ENCODE measurements around the gene DNAH8. TPM values are rescaled to one million over a fixed set of nuclear protein-coding genes. Genes with fewer than 3 reads are reported as not detected.

The DNAH8 gene
- total RNA-seq, 1 experiment from 2014 or later, result not detected

DNA sequence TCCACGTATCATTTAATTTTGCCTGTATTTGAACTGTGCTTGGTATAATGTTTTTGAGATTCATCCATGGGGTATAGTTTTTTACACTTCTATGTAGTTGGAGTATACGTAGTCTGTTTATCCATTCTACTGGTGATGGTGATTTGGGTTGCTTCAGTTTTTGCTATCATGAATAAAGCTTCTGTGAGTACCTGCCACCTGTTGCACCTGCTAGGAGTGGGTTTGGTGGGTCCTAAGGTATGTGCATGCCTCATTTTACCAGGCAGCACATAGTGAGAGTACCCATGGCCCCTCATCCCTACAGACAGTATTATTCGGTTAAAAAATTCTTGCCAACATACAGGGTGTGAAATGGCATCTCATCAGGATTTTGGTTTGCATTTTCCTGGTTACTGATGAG, 92.9 kb downstream of the DNAH8 start:
- Histone ChIP-seq H3K9me3 (ENCODE audit: control insufficient read depth in 1 of 2, insufficient read depth in 1 of 2, low read depth in 1 of 2, low read length in 2 of 2) (no peaks in the 10 kb centered on the region), H3K4me1 (ENCODE audit: control insufficient read depth in 1 of 2, insufficient read depth in 2 of 2, low read length in 2 of 2) (no peaks in the 10 kb centered on the region), H3K36me3 (ENCODE audit: control insufficient read depth in 1 of 2, insufficient read depth in 2 of 2, low read length in 2 of 2) (no peaks in the 10 kb centered on the region), H3K27me3 (ENCODE audit: insufficient read depth, low read length) (peaks cover 68% of the 10 kb centered on the region), H4K20me1 (ENCODE audit: insufficient read depth) (no peaks in the 10 kb centered on the region), H3K4me2 (ENCODE audit: low read length) (no peak overlapping the region), H2AFZ (ENCODE audit: low read depth, low read length, poor library complexity, severe bottlenecking) (no peak overlapping the region), H3K9me2 (ENCODE audit: insufficient read depth) (no peaks in the 10 kb centered on the region), H3K4me3 (replicated peaks in 1 of 2; ENCODE audit: low read depth in 1 of 2, low read length in 2 of 2) (no peak overlapping the region), H3K27ac (ENCODE audit: low read depth, low read length) (no peak overlapping the region), H3K79me2 (ENCODE audit: insufficient read depth, low read length) (no peaks in the 10 kb centered on the region), H3K9ac (ENCODE audit: low read length) (no peak overlapping the region)
- intact Hi-C loops (cut with micrococcal nuclease), result no loop called here
- ChIA-PET POLR2A (no interaction called here), RAD21 (ENCODE audit: low non-redundant PET in 1 of 2, low total read pairs in 2 of 2, uncharacterized antibody in 2 of 2, unreplicated experiment in 2 of 2) (no interaction called here), CTCF (no interaction called here)
- BruUV-seq (replicated peaks), result no TSS peak
- DNase-seq (ENCODE audit: low read depth, low spot score) (no peak), ATAC-seq (no peak)
- TF ChIP-seq JUND (IDR thresholded peaks at IDR 0.05), result no peak
- TF ChIP-seq TCF7L2 (IDR thresholded peaks at IDR 0.05; ENCODE audit: borderline replicate concordance, extremely low read depth, insufficient read depth, insufficient read length), result no peak
- no peak for TF ChIP-seq EZH2 (IDR thresholded peaks at IDR 0.05)
- TF ChIP-seq CBX3 (IDR thresholded peaks at IDR 0.05; ENCODE audit: low read depth), result no peak
- TF ChIP-seq, protein P1, sequence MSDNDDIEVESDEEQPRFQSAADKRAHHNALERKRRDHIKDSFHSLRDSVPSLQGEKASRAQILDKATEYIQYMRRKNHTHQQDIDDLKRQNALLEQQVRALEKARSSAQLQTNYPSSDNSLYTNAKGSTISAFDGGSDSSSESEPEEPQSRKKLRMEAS (IDR thresholded peaks at IDR 0.05), result no peak
- TF ChIP-seq, protein P2, sequence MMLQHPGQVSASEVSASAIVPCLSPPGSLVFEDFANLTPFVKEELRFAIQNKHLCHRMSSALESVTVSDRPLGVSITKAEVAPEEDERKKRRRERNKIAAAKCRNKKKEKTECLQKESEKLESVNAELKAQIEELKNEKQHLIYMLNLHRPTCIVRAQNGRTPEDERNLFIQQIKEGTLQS (IDR thresholded peaks at IDR 0.05), result no peak
- TF ChIP-seq SRF (IDR thresholded peaks at IDR 0.05; ENCODE audit: low read depth), result no peak
- TF ChIP-seq ELF1 (IDR thresholded peaks at IDR 0.05; ENCODE audit: borderline replicate concordance, low read depth), result no peak
- TF ChIP-seq SIN3A (IDR thresholded peaks at IDR 0.05; ENCODE audit: low read depth), result no peak

DNA sequence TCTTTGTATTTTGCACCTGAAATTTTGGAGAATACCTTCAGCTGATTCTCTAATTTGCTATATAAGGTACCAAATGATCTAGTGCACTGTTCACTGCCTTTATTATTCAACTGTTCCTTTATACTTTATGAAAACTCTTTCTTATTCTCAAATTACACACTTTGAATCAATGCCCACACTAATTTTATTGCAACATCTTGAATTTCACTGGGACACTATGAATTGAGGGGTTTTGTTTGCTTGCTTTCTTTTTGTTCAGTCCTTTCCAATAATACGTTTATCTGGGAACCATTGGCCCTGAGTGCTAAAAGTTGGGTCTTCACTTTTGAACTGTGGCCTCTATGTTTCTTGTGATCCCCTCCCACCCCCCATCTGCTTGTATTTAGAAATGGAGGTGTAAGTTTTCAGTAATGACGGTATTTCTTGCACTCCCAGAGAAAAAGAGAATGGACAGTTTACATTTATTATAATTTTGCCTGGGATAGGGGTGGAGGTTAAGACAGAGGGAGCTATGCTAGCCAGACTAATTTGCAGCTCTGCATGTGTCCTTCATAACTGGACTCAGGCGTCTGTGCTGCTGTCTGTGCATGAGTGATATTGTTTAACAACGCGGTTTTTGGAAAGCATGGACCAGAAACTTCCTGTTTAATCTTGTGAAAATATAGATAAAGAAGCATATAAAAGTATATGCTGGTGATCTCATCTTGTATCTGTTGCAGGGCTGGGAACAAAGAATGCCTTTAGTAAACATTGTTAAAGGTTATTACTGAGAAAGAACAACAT, 98.1 kb downstream of the DNAH8 start:
- intact Hi-C loops (cut with micrococcal nuclease), result no loop called here
- Histone ChIP-seq H3K4me3 (replicated peaks in 1 of 2; ENCODE audit: low read depth in 1 of 2, low read length in 2 of 2) (no peak overlapping the region), H3K4me2 (ENCODE audit: low read length) (no peak overlapping the region), H3K9me2 (ENCODE audit: insufficient read depth) (no peaks in the 10 kb centered on the region), H3K79me2 (ENCODE audit: insufficient read depth, low read length) (no peaks in the 10 kb centered on the region), H3K9ac (ENCODE audit: low read length) (no peak overlapping the region), H3K27me3 (ENCODE audit: insufficient read depth, low read length) (peaks cover 68% of the 10 kb centered on the region), H4K20me1 (ENCODE audit: insufficient read depth) (no peaks in the 10 kb centered on the region), H3K4me1 (ENCODE audit: control insufficient read depth in 1 of 2, insufficient read depth in 2 of 2, low read length in 2 of 2) (no peaks in the 10 kb centered on the region), H2AFZ (ENCODE audit: low read depth, low read length, poor library complexity, severe bottlenecking) (no peak overlapping the region), H3K27ac (ENCODE audit: low read depth, low read length) (no peak overlapping the region), H3K9me3 (ENCODE audit: control insufficient read depth in 1 of 2, insufficient read depth in 1 of 2, low read depth in 1 of 2, low read length in 2 of 2) (no peaks in the 10 kb centered on the region), H3K36me3 (ENCODE audit: control insufficient read depth in 1 of 2, insufficient read depth in 2 of 2, low read length in 2 of 2) (no peaks in the 10 kb centered on the region)
- no TSS peak for BruUV-seq (replicated peaks)
- ChIA-PET POLR2A (no interaction called here), CTCF (no interaction called here), RAD21 (ENCODE audit: low non-redundant PET in 1 of 2, low total read pairs in 2 of 2, uncharacterized antibody in 2 of 2, unreplicated experiment in 2 of 2) (no interaction called here)
- ATAC-seq (no peak), DNase-seq (ENCODE audit: low read depth, low spot score) (no peak)
- TF ChIP-seq SIN3A (IDR thresholded peaks at IDR 0.05; ENCODE audit: low read depth) (no peak), TCF7L2 (IDR thresholded peaks at IDR 0.05; ENCODE audit: borderline replicate concordance, extremely low read depth, insufficient read depth, insufficient read length) (no peak), FOSL1 (IDR thresholded peaks at IDR 0.05; ENCODE audit: low read depth) (no peak), ZFX (IDR thresholded peaks at IDR 0.05) (no peak), EZH2phosphoT487 (IDR thresholded peaks at IDR 0.05; ENCODE audit: borderline replicate concordance) (no peak)
- TF ChIP-seq, protein P2 (IDR thresholded peaks at IDR 0.05), result no peak
- TF ChIP-seq, protein P3, sequence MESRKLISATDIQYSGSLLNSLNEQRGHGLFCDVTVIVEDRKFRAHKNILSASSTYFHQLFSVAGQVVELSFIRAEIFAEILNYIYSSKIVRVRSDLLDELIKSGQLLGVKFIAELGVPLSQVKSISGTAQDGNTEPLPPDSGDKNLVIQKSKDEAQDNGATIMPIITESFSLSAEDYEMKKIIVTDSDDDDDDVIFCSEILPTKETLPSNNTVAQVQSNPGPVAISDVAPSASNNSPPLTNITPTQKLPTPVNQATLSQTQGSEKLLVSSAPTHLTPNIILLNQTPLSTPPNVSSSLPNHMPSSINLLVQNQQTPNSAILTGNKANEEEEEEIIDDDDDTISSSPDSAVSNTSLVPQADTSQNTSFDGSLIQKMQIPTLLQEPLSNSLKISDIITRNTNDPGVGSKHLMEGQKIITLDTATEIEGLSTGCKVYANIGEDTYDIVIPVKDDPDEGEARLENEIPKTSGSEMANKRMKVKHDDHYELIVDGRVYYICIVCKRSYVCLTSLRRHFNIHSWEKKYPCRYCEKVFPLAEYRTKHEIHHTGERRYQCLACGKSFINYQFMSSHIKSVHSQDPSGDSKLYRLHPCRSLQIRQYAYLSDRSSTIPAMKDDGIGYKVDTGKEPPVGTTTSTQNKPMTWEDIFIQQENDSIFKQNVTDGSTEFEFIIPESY (IDR thresholded peaks at IDR 0.05; ENCODE audit: extremely low read depth, insufficient replicate concordance, low read length), result no peak
